ENCODE measurements around the gene XXYLT1. TPM values are rescaled to one million over a fixed set of nuclear protein-coding genes. Genes with fewer than 3 reads are reported as not detected.

The XXYLT1 gene
- total and polyA plus RNA-seq, 10 of the 15 experiments (the other 5 are each of a cell fraction or from before 2014, with no cell fraction given) = 1.2 to 14.2 (median 9.3) TPM

DNA sequence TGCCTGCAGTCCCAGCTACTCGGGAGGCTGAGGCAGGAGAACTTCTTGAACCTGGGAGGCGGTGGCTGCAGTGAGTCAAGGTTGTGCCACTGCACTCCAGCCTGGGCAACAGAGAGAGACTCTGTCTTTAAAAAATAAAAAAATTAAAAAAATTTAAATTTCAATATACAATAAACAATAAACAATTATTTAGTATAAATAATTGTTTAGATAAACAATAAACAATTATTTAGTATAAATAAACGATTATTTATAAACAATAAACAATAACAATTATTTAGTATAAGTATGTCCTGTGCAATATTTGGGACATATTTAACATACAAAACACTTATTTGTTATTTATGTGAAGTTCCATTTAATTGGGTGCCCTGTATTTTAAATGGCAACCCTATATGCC, 119.6 kb downstream of the XXYLT1 start:
- in situ Hi-C loops (cut with MboI) (no loop called here), intact Hi-C loops (cut with micrococcal nuclease; ENCODE audit: unreplicated experiment) (no loop called here)
- Histone ChIP-seq H3K9me3 (replicated peaks; ENCODE audit: control insufficient read depth, insufficient read depth, low read length) (no peaks in the 10 kb centered on the region), H3K4me1 (ENCODE audit: control insufficient read depth, insufficient read depth, low read length) (peaks cover 42% of the 10 kb centered on the region), H3K9ac (ENCODE audit: control insufficient read depth, insufficient read depth, low read length) (0 out of 2 replicates have a peak overlapping the region, but pooled peaks have one; percentile 87), H4K20me1 (ENCODE audit: control insufficient read depth, insufficient read depth) (no peaks in the 10 kb centered on the region), H3K27me3 (replicated peaks in 1 of 2; ENCODE audit: control insufficient read depth in 2 of 2, insufficient read depth in 2 of 2, low read length in 1 of 2) (no peaks in the 10 kb centered on the region), H3K36me3 (ENCODE audit: control insufficient read depth in 2 of 2, insufficient read depth in 2 of 2, low read length in 1 of 2) (peaks cover 0 to 6% of the 10 kb centered on the region in 2 experiments), H3K4me2 (ENCODE audit: control insufficient read depth, insufficient read depth) (0 out of 2 replicates have a peak overlapping the region, but pooled peaks have one; percentile 99), H3K27ac (ENCODE audit: control insufficient read depth, insufficient read depth) (no peak overlapping the region), H3K79me2 (ENCODE audit: control insufficient read depth, insufficient read depth, low read length) (peaks cover 41% of the 10 kb centered on the region), H2AFZ (ENCODE audit: control insufficient read depth, low read depth, low read length) (no peak overlapping the region), H3K4me3 (no peak overlapping the region)
- CTCF ChIA-PET = interaction anchor here (1.0 to 1.8 kb wide), 3 partner anchors 22 to 469 kb away, joined by 3 to 12 read pairs (median 5); no protein-coding TSS in a partner anchor
- FAIRE-seq = no peak
- RAD21 ChIA-PET (ENCODE audit: unreplicated experiment) = interaction anchor here (1.4 to 3.2 kb wide), 6 partner anchors 12 to 479 kb away, joined by 3 to 52 read pairs (median 10); partner anchors contain the start of gene LSG1
- SMC1A ChIA-PET (ENCODE audit: uncharacterized antibody, unreplicated experiment) = interaction anchor here (1.0 to 7.3 kb wide), 7 partner anchors 11 to 108 kb away, joined by 3 to 88 read pairs (median 13); no protein-coding TSS in a partner anchor
- 75% methylated on average over 3 of the region's 3 CpGs for WGBS (ENCODE audit: insufficient coverage, insufficient replicate concordance, low lambda C conversion rate, missing lambda C conversion rate)
- no peak for ATAC-seq
- TF ChIP-seq, protein P1, sequence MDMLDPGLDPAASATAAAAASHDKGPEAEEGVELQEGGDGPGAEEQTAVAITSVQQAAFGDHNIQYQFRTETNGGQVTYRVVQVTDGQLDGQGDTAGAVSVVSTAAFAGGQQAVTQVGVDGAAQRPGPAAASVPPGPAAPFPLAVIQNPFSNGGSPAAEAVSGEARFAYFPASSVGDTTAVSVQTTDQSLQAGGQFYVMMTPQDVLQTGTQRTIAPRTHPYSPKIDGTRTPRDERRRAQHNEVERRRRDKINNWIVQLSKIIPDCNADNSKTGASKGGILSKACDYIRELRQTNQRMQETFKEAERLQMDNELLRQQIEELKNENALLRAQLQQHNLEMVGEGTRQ (IDR thresholded peaks at IDR 0.05; ENCODE audit: borderline replicate concordance, low read depth, low read length) = no peak
- no peak for TF ChIP-seq GATAD2B (conservative IDR thresholded peaks at IDR 0.05; ENCODE audit: low read depth)
- TF ChIP-seq, protein P2, sequence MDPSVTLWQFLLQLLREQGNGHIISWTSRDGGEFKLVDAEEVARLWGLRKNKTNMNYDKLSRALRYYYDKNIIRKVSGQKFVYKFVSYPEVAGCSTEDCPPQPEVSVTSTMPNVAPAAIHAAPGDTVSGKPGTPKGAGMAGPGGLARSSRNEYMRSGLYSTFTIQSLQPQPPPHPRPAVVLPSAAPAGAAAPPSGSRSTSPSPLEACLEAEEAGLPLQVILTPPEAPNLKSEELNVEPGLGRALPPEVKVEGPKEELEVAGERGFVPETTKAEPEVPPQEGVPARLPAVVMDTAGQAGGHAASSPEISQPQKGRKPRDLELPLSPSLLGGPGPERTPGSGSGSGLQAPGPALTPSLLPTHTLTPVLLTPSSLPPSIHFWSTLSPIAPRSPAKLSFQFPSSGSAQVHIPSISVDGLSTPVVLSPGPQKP (IDR thresholded peaks at IDR 0.05; ENCODE audit: low read depth, low read length) = no peak
- TF ChIP-seq BHLHE40 (IDR thresholded peaks at IDR 0.05; ENCODE audit: borderline replicate concordance in 1 of 2, low read depth in 2 of 2, low read length in 1 of 2) = no peak
- TF ChIP-seq, protein P3, sequence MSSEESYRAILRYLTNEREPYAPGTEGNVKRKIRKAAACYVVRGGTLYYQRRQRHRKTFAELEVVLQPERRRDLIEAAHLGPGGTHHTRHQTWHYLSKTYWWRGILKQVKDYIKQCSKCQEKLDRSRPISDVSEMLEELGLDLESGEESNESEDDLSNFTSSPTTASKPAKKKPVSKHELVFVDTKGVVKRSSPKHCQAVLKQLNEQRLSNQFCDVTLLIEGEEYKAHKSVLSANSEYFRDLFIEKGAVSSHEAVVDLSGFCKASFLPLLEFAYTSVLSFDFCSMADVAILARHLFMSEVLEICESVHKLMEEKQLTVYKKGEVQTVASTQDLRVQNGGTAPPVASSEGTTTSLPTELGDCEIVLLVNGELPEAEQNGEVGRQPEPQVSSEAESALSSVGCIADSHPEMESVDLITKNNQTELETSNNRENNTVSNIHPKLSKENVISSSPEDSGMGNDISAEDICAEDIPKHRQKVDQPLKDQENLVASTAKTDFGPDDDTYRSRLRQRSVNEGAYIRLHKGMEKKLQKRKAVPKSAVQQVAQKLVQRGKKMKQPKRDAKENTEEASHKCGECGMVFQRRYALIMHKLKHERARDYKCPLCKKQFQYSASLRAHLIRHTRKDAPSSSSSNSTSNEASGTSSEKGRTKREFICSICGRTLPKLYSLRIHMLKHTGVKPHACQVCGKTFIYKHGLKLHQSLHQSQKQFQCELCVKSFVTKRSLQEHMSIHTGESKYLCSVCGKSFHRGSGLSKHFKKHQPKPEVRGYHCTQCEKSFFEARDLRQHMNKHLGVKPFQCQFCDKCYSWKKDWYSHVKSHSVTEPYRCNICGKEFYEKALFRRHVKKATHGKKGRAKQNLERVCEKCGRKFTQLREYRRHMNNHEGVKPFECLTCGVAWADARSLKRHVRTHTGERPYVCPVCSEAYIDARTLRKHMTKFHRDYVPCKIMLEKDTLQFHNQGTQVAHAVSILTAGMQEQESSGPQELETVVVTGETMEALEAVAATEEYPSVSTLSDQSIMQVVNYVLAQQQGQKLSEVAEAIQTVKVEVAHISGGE (CRISPR knock-in tag; IDR thresholded peaks at IDR 0.05) = no peak
- TF ChIP-seq EZH2 (IDR thresholded peaks at IDR 0.05; ENCODE audit: borderline replicate concordance, control insufficient read depth, low read depth, low read length) = no peak
- TF ChIP-seq ASH2L (IDR thresholded peaks at IDR 0.05; ENCODE audit: borderline replicate concordance, low read depth) = no peak
- no peak for TF ChIP-seq SREBF1 (IDR thresholded peaks at IDR 0.05; ENCODE audit: low read length)
- TF ChIP-seq, protein P4, sequence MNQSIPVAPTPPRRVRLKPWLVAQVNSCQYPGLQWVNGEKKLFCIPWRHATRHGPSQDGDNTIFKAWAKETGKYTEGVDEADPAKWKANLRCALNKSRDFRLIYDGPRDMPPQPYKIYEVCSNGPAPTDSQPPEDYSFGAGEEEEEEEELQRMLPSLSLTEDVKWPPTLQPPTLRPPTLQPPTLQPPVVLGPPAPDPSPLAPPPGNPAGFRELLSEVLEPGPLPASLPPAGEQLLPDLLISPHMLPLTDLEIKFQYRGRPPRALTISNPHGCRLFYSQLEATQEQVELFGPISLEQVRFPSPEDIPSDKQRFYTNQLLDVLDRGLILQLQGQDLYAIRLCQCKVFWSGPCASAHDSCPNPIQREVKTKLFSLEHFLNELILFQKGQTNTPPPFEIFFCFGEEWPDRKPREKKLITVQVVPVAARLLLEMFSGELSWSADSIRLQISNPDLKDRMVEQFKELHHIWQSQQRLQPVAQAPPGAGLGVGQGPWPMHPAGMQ (IDR thresholded peaks at IDR 0.05; ENCODE audit: borderline replicate concordance) = no peak
- TF ChIP-seq BCL11A (IDR thresholded peaks at IDR 0.05; ENCODE audit: low read depth, low read length) = no peak
- POLR2A ChIA-PET = interaction anchor here (0.6 to 2.2 kb wide), 9 partner anchors 10 to 101 kb away, joined by 3 to 62 read pairs (median 9); no protein-coding TSS in a partner anchor
- no peak for DNase-seq (ENCODE audit: low read depth, low spot score)
- no TSS peak for BruUV-seq (replicated peaks)
